ENCODE results near the gene KCNQ2.

The KCNQ2 gene

GRCh38 chr20:63433351-63433750 lies 39.1 kb downstream of the KCNQ2 start:
- DNase-seq: no peak

- DNase-seq: no peak
These were observed 39.7 kb downstream of the KCNQ2 start for GRCh38 chr20:63432577-63433325.

- no peak for DNase-seq
These were observed 40.5 kb downstream of the KCNQ2 start for GRCh38 chr20:63431944-63432343.

GRCh38 chr20:63430891-63431290 lies 41.6 kb downstream of the KCNQ2 start:
- DNase-seq: no peak

GRCh38 chr20:63429992-63430391 lies 42.5 kb downstream of the KCNQ2 start:
- DNase-seq: no peak

GRCh38 chr20:63428906-63429575 lies 43.4 kb downstream of the KCNQ2 start:
- no peak for DNase-seq

GRCh38 chr20:63427724-63428330 lies 44.6 kb downstream of the KCNQ2 start:
- DNase-seq: no peak

GRCh38 chr20:63427206-63427605 lies 45.2 kb downstream of the KCNQ2 start:
- DNase-seq: no peak

GRCh38 chr20:63425846-63426485 lies 46.5 kb downstream of the KCNQ2 start:
- no peak for DNase-seq

- no peak for DNase-seq
These were observed 47.8 kb downstream of the KCNQ2 start for GRCh38 chr20:63424613-63425012.

GRCh38 chr20:63423751-63424150 lies 48.7 kb downstream of the KCNQ2 start:
- DNase-seq: no peak

- no peak for DNase-seq
These were observed 49.8 kb downstream of the KCNQ2 start for GRCh38 chr20:63422653-63423052.

GRCh38 chr20:63421913-63422312 lies 50.5 kb downstream of the KCNQ2 start:
- no peak for DNase-seq

GRCh38 chr20:63421094-63421692 lies 51.3 kb downstream of the KCNQ2 start:
- DNase-seq: no peak

- DNase-seq: no peak
These were observed 51.9 kb downstream of the KCNQ2 start for GRCh38 chr20:63420359-63421093.

GRCh38 chr20:63419299-63419698 lies 53.2 kb downstream of the KCNQ2 start:
- no peak for DNase-seq

GRCh38 chr20:63418617-63419016 lies 53.8 kb downstream of the KCNQ2 start:
- DNase-seq: no peak

- no peak for DNase-seq
These were observed 54.7 kb downstream of the KCNQ2 start for GRCh38 chr20:63417738-63418120.

- no peak for DNase-seq
These were observed 55.2 kb downstream of the KCNQ2 start for GRCh38 chr20:63417097-63417737.

- DNase-seq: no peak
These were observed 55.8 kb downstream of the KCNQ2 start for GRCh38 chr20:63416631-63417030.

GRCh38 chr20:63415647-63416391 lies 56.6 kb downstream of the KCNQ2 start:
- no peak for DNase-seq

Data from midbrain (tissue), 1 donor.